ENCODE data around the gene POLG. TPM values are rescaled to one million over a fixed set of nuclear protein-coding genes. Genes with fewer than 3 reads are reported as not detected.

The POLG gene
- total RNA-seq, 2 donors from 2014 or later = 55.3 to 60.2 TPM

DNA sequence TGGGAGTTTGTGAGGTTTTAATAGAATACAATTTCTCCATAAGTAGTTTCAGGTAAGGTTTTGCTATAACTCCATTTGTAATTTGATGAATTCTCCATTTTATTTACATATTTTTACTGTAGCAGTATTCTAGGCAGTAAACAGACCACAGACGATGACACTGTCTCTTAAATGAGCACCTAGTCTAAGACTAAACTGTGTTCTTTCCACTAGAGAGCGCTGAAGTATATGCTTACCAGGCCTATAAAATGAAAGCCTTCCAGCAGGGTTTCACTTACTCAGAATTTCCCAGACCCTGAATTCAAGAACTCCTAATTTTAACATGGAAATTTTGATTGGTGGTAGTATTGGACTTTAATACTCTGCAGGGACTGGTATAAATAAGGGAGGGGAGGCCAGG, 41.6 kb downstream of the POLG start:
- Mint-ChIP-seq H3K36me3 (ENCODE audit: low read depth) (peaks cover 73% of the 10 kb centered on the region), H3K4me1 (no peaks in the 10 kb centered on the region), H3K27ac (no peak overlapping the region), H3K9me3 (peaks cover 13% of the 10 kb centered on the region), H3K4me3 (no peak overlapping the region), H3K27me3 (ENCODE audit: insufficient read depth) (no peaks in the 10 kb centered on the region)
- Histone ChIP-seq H3K27ac (ENCODE audit: low read depth, low read length) (no peak overlapping the region), H3K36me3 (ENCODE audit: control insufficient read depth, insufficient read depth, low read length) (peaks cover 76% of the 10 kb centered on the region), H3K9ac (ENCODE audit: extremely low read depth, low read length, poor library complexity, severe bottlenecking) (no peak overlapping the region), H3K4me3 (ENCODE audit: low read length) (no peak overlapping the region), H3K4me1 (ENCODE audit: control insufficient read depth, insufficient read depth, low read length) (no peaks in the 10 kb centered on the region), H3K9me3 (ENCODE audit: control insufficient read depth, low read length) (peaks cover 5% of the 10 kb centered on the region), H3K27me3 (ENCODE audit: control insufficient read depth, insufficient read depth, low read length, poor library complexity, severe bottlenecking) (no peaks in the 10 kb centered on the region)
- no peak for DNase-seq
- TF ChIP-seq CTCF (conservative IDR thresholded peaks at IDR 0.05) = no peak
- 98 to 100% methylated on average over 2 of the region's 2 CpGs for WGBS, 2 experiments (ENCODE audit: insufficient coverage in 1 of 2, insufficient read length in 1 of 2)

GRCh38 chr15:89291934-89292438, 42.6 kb downstream of the POLG start:
- Mint-ChIP-seq H3K36me3 (ENCODE audit: low read depth) (peaks cover 72% of the 10 kb centered on the region), H3K27me3 (ENCODE audit: insufficient read depth) (no peaks in the 10 kb centered on the region), H3K9me3 (peaks cover 4% of the 10 kb centered on the region), H3K27ac (no peak overlapping the region), H3K4me3 (no peak overlapping the region), H3K4me1 (no peaks in the 10 kb centered on the region)
- Histone ChIP-seq H3K4me1 (ENCODE audit: control insufficient read depth, insufficient read depth, low read length) (no peaks in the 10 kb centered on the region), H3K36me3 (ENCODE audit: control insufficient read depth, insufficient read depth, low read length) (peaks cover 81% of the 10 kb centered on the region), H3K27ac (ENCODE audit: low read depth, low read length) (no peak overlapping the region), H3K4me3 (ENCODE audit: low read length) (no peak overlapping the region), H3K27me3 (ENCODE audit: control insufficient read depth, insufficient read depth, low read length, poor library complexity, severe bottlenecking) (no peaks in the 10 kb centered on the region), H3K9ac (ENCODE audit: extremely low read depth, low read length, poor library complexity, severe bottlenecking) (no peak overlapping the region), H3K9me3 (ENCODE audit: control insufficient read depth, low read length) (no peaks in the 10 kb centered on the region)
- no peak for DNase-seq
- WGBS, 2 experiments (ENCODE audit: insufficient coverage in 1 of 2, insufficient read length in 1 of 2) = 93 to 94% methylated on average over 2 of the region's 2 CpGs
- no peak for TF ChIP-seq CTCF (conservative IDR thresholded peaks at IDR 0.05)

GRCh38 chr15:89283201-89283600, 51.4 kb downstream of the POLG start:
- Histone ChIP-seq H3K27ac (ENCODE audit: low read depth, low read length) (no peak overlapping the region), H3K9me3 (ENCODE audit: control insufficient read depth, low read length) (peaks cover 11% of the 10 kb centered on the region), H3K27me3 (ENCODE audit: control insufficient read depth, insufficient read depth, low read length, poor library complexity, severe bottlenecking) (no peaks in the 10 kb centered on the region), H3K4me3 (ENCODE audit: low read length) (no peak overlapping the region), H3K9ac (ENCODE audit: extremely low read depth, low read length, poor library complexity, severe bottlenecking) (no peak overlapping the region), H3K36me3 (ENCODE audit: control insufficient read depth, insufficient read depth, low read length) (peaks cover 87% of the 10 kb centered on the region), H3K4me1 (ENCODE audit: control insufficient read depth, insufficient read depth, low read length) (no peaks in the 10 kb centered on the region)
- Mint-ChIP-seq H3K27ac (no peak overlapping the region), H3K4me3 (no peak overlapping the region), H3K36me3 (ENCODE audit: low read depth) (peaks cover 50% of the 10 kb centered on the region), H3K27me3 (ENCODE audit: insufficient read depth) (no peaks in the 10 kb centered on the region), H3K4me1 (no peaks in the 10 kb centered on the region), H3K9me3 (peaks cover 11% of the 10 kb centered on the region)
- WGBS, 2 experiments (ENCODE audit: insufficient coverage in 1 of 2, insufficient read length in 1 of 2) = 97 to 100% methylated on average over 3 to 4 of the region's 4 CpGs
- TF ChIP-seq CTCF (conservative IDR thresholded peaks at IDR 0.05) = no peak
- DNase-seq = no peak
